PC-3 (cell line): Measurements from ENCODE around the gene SLAMF8. TPM values are rescaled to one million over a fixed set of nuclear protein-coding genes. Genes with fewer than 3 reads are reported as not detected.

Experiments used
- ATAC-seq: fragments of 200-7000 bp; cut with Tn5 transposase; 2 replicates; pipeline ENCODE4 v1.9.1; 2020; ENCODE audit warnings: mild to moderate bottlenecking, moderate library complexity
- BruUV-seq: library from RNA; stranded (reverse); fragments of 400-500 nt; replicated peaks from 2 replicates; lab custom pipeline; 2021; lab: Mats Ljungman, UMichigan
- CTCF ChIA-PET: fragments of 300-600 bp; sonication (Branson Sonifier 250); formaldehyde crosslinking; loops from one replicate; lab custom pipeline; 2022; ENCODE audit warnings: antibody characterized with exemption; lab: Charles Lee
- POLR2A ChIA-PET: fragments of 300-600 bp; sonication (Branson Sonifier 250); formaldehyde crosslinking; loops from one replicate; lab custom pipeline; 2022; ENCODE audit warnings: antibody characterized with exemption; ENCODE audit not compliant: unreplicated experiment; lab: Charles Lee
- DNase-seq: peaks from one replicate; pipeline ENCODE4 v3.0.0-alpha.2; 2015
- H2AFZ ChIP-seq: fragments of 300-600 bp; sonication (generic); 2 replicates; pipeline ENCODE4 v1.6.0; 2016; ENCODE audit warnings: antibody characterized with exemption, low read length
- H3F3A ChIP-seq: fragments of 300-600 bp; sonication (generic); one replicate; pipeline ENCODE4 v1.6.0; 2017; ENCODE audit warnings: antibody characterized with exemption, low read length, control low read depth, mild to moderate bottlenecking; ENCODE audit not compliant: unreplicated experiment
- H3K27ac ChIP-seq: fragments of 300-600 bp; sonication (generic); 2 replicates; pipeline ENCODE4 v1.5.1; 2016; ENCODE audit warnings: mild to moderate bottlenecking, low read length
- H3K27me3 ChIP-seq: fragments of 300-600 bp; sonication (generic); 2 replicates; pipeline ENCODE4 v1.6.1; 2016; ENCODE audit warnings: low read length, mixed read lengths
- H3K36me3 ChIP-seq: fragments of 300-600 bp; sonication (generic); 2 replicates; pipeline ENCODE4 v1.6.1; 2016; ENCODE audit warnings: low read depth, mixed run types, low read length, mixed read lengths
- H3K4me1 ChIP-seq: fragments of 300-600 bp; sonication (generic); 2 replicates; pipeline ENCODE4 v1.5.1; 2016; ENCODE audit warnings: low read length; ENCODE audit not compliant: insufficient read depth
- H3K4me2 ChIP-seq: fragments of 300-600 bp; sonication (generic); 2 replicates; pipeline ENCODE4 v1.6.0; 2016; ENCODE audit warnings: low read length
- H3K4me3 ChIP-seq: fragments of 300-600 bp; sonication (generic); 2 replicates; pipeline ENCODE4 v1.5.1; 2016; ENCODE audit warnings: mild to moderate bottlenecking, low read length, mixed read lengths
- H3K79me2 ChIP-seq: fragments of 300-600 bp; sonication (generic); 2 replicates; pipeline ENCODE4 v1.6.1; 2017; ENCODE audit warnings: low read length, mixed read lengths
- H3K9ac ChIP-seq: fragments of 300-600 bp; sonication (generic); 2 replicates; pipeline ENCODE4 v1.6.0; 2016; ENCODE audit warnings: mild to moderate bottlenecking, low read length
- H3K9me2 ChIP-seq: fragments of 300-600 bp; sonication (generic); replicated peaks from 2 replicates; pipeline ENCODE4 v1.6.1; 2016; ENCODE audit warnings: mixed run types, low read length, mixed read lengths
- H3K9me3 ChIP-seq: fragments of 300-600 bp; sonication (generic); 2 replicates; pipeline ENCODE4 v1.6.1; 2016; ENCODE audit warnings: low read length, mixed read lengths
- H4K20me1 ChIP-seq: fragments of 300-600 bp; sonication (generic); 2 replicates; pipeline ENCODE4 v1.6.1; 2016; ENCODE audit warnings: low read length, mixed read lengths
- EZH2 ChIP-seq: fragments of 300-600 bp; sonication (generic); IDR thresholded peaks from one replicate; pipeline ENCODE4 v1.6.1; 2017; ENCODE audit warnings: antibody characterized with exemption, mild to moderate bottlenecking, low read length; ENCODE audit not compliant: unreplicated experiment
- EZH2phosphoT487 ChIP-seq: fragments of 300-600 bp; sonication (generic); IDR thresholded peaks from 2 replicates; pipeline ENCODE4 v1.6.1; 2018; ENCODE audit warnings: mild to moderate bottlenecking, antibody characterized with exemption, low read length, borderline replicate concordance
- intact Hi-C: fragments of 100-400 bp; cut with micrococcal nuclease; formaldehyde crosslinking; loops from 2 replicates; pipeline ENCODE4 v1.9.0; 2023
- total RNA-seq: library from RNA; depleted of rRNA; stranded (reverse); fragments of >200 nt; gene quantifications from 2 replicates; pipeline ENCODE4 v1.2.3, GENCODE V29; 2014
- TF ChIP-seq, protein P1 (sequence below): fragments of 300-600 bp; sonication (generic); conservative IDR thresholded peaks from 2 replicates; pipeline ENCODE4 v1.5.1; 2017; ENCODE audit warnings: antibody characterized with exemption, low read depth, mild to moderate bottlenecking, low read length

SLAMF8 gene
- total RNA-seq, 1 experiment from 2014 or later, result not detected

DNA sequence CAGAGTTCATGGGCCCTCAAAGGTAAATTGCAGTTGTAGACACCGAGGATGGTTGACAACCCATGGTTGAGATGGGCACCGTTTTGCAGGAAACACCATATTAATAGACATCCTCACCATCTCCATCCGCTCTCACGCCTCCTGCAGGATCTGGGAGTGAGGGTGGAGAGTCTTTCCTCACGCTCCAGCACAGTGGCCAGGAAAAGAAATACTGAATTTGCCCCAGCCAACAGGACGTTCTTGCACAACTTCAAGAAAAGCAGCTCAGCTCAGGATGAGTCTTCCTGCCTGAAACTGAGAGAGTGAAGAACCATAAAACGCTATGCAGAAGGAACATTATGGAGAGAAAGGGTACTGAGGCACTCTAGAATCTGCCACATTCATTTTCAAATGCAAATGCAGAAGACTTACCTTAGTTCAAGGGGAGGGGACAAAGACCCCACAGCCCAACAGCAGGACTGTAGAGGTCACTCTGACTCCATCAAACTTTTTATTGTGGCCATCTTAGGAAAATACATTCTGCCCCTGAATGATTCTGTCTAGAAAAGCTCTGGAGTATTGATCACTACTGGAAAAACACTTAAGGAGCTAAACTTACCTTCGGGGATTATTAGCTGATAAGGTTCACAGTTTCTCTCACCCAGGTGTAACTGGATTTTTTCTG lies 9.3 kb downstream of the SLAMF8 start:
- Histone ChIP-seq H3K4me2 (no peak overlapping the region), H3K4me1 (peaks cover 23% of the 10 kb centered on the region), H3K9ac (no peak overlapping the region), H3K27ac (no peak overlapping the region), H3K9me2 (no peaks in the 10 kb centered on the region), H3K4me3 (no peak overlapping the region), H4K20me1 (no peaks in the 10 kb centered on the region), H3K9me3 (no peaks in the 10 kb centered on the region), H3K79me2 (no peaks in the 10 kb centered on the region), H2AFZ (no peak overlapping the region), H3F3A (no peaks in the 10 kb centered on the region), H3K36me3 (no peaks in the 10 kb centered on the region), H3K27me3 (no peaks in the 10 kb centered on the region)
- TF ChIP-seq EZH2phosphoT487, result no peak
- TF ChIP-seq, protein P1, sequence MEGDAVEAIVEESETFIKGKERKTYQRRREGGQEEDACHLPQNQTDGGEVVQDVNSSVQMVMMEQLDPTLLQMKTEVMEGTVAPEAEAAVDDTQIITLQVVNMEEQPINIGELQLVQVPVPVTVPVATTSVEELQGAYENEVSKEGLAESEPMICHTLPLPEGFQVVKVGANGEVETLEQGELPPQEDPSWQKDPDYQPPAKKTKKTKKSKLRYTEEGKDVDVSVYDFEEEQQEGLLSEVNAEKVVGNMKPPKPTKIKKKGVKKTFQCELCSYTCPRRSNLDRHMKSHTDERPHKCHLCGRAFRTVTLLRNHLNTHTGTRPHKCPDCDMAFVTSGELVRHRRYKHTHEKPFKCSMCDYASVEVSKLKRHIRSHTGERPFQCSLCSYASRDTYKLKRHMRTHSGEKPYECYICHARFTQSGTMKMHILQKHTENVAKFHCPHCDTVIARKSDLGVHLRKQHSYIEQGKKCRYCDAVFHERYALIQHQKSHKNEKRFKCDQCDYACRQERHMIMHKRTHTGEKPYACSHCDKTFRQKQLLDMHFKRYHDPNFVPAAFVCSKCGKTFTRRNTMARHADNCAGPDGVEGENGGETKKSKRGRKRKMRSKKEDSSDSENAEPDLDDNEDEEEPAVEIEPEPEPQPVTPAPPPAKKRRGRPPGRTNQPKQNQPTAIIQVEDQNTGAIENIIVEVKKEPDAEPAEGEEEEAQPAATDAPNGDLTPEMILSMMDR, result peak; percentile 47
- no peak for ATAC-seq
- intact Hi-C loops, result loop anchor here (1.0 kb wide), 1 partner anchor 55 kb away; no protein-coding TSS in a partner anchor
- no peak for DNase-seq
- POLR2A ChIA-PET, result no interaction called here
- CTCF ChIA-PET, result interaction anchor here (0.9 to 1.0 kb wide), 2 partner anchors 54 to 55 kb away, joined by 3 to 6 read pairs; no protein-coding TSS in a partner anchor
- BruUV-seq, result no TSS peak

GRCh38 chr1:159838715-159839114 lies 12.0 kb downstream of the SLAMF8 start:
- Histone ChIP-seq H2AFZ (no peak overlapping the region), H3K36me3 (no peaks in the 10 kb centered on the region), H3K79me2 (no peaks in the 10 kb centered on the region), H3K27me3 (no peaks in the 10 kb centered on the region), H4K20me1 (no peaks in the 10 kb centered on the region), H3K4me1 (peaks cover 23% of the 10 kb centered on the region), H3K9me3 (no peaks in the 10 kb centered on the region), H3F3A (no peaks in the 10 kb centered on the region), H3K9ac (no peak overlapping the region), H3K4me2 (no peak overlapping the region), H3K4me3 (no peak overlapping the region), H3K27ac (no peak overlapping the region), H3K9me2 (no peaks in the 10 kb centered on the region)
- DNase-seq (no peak), ATAC-seq (0 out of 2 replicates have a peak, but pooled peaks have one; percentile 14)
- no peak for TF ChIP-seq EZH2
- TF ChIP-seq, protein P1, result no peak
- no peak for TF ChIP-seq EZH2phosphoT487
- CTCF ChIA-PET, result interaction anchor here (0.7 kb wide), 1 partner anchor 169 kb away, joined by 3 read pairs; no protein-coding TSS in a partner anchor
- BruUV-seq, result no TSS peak
- intact Hi-C loops, result no loop called here
- POLR2A ChIA-PET, result no interaction called here

GRCh38 chr1:159839116-159839849 lies 12.6 kb downstream of the SLAMF8 start:
- no peak for TF ChIP-seq EZH2
- TF ChIP-seq EZH2phosphoT487, result no peak
- TF ChIP-seq, protein P1, result no peak
- DNase-seq (no peak), ATAC-seq (no peak)
- no peak overlapping the region for H2AFZ ChIP-seq
- H3K4me2 ChIP-seq, result no peak overlapping the region
- H3K79me2 ChIP-seq, result no peaks in the 10 kb centered on the region
- no peaks in the 10 kb centered on the region for H3K27me3 ChIP-seq
- CTCF ChIA-PET, result no interaction called here
- no peak overlapping the region for H3K4me3 ChIP-seq
- no peaks in the 10 kb centered on the region for H3K9me2 ChIP-seq
- H3K4me1 ChIP-seq, result peaks cover 23% of the 10 kb centered on the region
- no peak overlapping the region for H3K9ac ChIP-seq
- H3K9me3 ChIP-seq, result no peaks in the 10 kb centered on the region
- no peaks in the 10 kb centered on the region for H3K36me3 ChIP-seq
- no TSS peak for BruUV-seq
- H3F3A ChIP-seq, result no peaks in the 10 kb centered on the region
- no peaks in the 10 kb centered on the region for H4K20me1 ChIP-seq
- POLR2A ChIA-PET, result no interaction called here
- no peak overlapping the region for H3K27ac ChIP-seq
- intact Hi-C loops, result no loop called here
